Urothelium cell line (cell line): ENCODE measurements around the gene ZNF774.
"Not testable (repeated sequence)": the region's sequence is repeated elsewhere in the genome, so short reads cannot be mapped to it uniquely, and the experiment has no call there.

Experiments
- DNase-seq: peaks from one replicate; pipeline ENCODE4 v3.0.0; 2011; ENCODE audit warnings: low spot score, mixed read lengths
- FAIRE-seq: peaks from 2 replicates; lab custom pipeline; 2011; peaks lifted over from hg19 to GRCh38; lab: Jason Lieb, UNC

Gene ZNF774

GRCh38 chr15:90352107-90352893 is at the start of gene ZNF774:
Gene ZNF774, plus strand, starts transcription at chr15:90352284. Its CDS starts 2,377 bp downstream, at chr15:90354661.
- FAIRE-seq (no peak), DNase-seq (peak; percentile 98)

GRCh38 chr15:90305355-90305754 is 46.7 kb upstream of the ZNF774 start:
- not testable (repeated sequence) for FAIRE-seq, DNase-seq

- FAIRE-seq: no peak
- no peak for DNase-seq
Measured at GRCh38 chr15:90305932-90306331, 46.2 kb upstream of the ZNF774 start.

DNA sequence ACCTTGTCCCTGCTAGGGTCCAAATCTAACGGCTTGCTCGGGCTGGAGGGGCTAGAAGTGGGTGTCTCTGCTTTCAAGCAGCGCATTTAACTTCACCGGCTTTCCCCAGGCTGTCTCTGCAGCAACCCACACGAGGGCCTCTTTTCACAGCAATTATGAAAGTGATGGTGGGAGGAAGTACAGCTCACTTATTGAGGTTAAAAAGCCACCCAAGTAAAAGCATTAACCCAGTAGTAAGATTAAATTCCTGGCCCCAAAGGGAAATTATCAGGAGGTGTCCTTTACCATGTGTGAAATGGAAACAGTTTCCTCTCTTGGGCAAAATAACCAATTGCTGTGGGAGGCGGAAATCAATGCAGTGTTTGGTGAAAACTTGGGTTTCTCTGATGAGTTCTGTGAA is 45.5 kb upstream of the ZNF774 start:
- FAIRE-seq: no peak
- DNase-seq: no peak

DNA sequence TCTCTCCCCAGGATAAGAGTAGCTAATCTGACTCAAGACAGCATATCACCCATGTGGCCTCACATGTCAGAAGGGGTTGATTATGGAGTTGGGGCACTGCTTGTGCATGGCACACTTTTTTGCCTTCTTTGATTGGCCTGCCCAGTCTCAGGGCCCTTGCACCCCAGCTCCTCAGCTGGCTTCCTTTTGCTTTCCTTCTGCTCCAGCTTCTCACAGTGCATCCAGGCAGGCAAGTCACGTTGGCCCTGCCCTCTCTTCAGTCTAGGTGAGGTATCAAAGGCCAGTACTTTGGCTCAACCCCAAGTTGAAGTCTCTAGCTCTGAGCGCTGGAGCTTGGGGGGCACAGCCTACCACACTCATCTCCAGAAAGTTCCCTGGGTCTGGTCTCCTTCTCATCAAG is 44.4 kb upstream of the ZNF774 start:
- FAIRE-seq (no peak), DNase-seq (no peak)

DNA sequence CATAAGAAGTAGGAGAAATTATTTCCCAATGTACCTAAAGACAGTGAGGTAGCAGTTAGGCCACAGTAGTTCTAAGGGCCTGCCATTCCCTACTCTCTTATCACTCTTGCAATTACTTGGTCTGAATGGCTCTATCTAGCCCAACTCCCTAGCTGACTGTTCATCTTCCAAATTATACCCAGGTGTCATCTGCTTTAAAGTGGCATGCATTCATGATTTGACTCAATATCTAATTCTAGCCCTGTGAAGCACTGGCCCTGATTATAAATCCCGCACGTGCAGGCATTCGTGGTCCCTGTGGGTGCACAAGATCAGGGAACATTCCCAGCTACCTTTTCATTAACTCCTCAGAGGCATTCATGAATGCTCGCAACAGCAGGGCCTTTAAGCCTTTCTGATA is 43.1 kb upstream of the ZNF774 start:
- FAIRE-seq (no peak), DNase-seq (no peak)

- FAIRE-seq (no peak), DNase-seq (no peak)
Measured at GRCh38 chr15:90315278-90315982, 36.7 kb upstream of the ZNF774 start.

DNA sequence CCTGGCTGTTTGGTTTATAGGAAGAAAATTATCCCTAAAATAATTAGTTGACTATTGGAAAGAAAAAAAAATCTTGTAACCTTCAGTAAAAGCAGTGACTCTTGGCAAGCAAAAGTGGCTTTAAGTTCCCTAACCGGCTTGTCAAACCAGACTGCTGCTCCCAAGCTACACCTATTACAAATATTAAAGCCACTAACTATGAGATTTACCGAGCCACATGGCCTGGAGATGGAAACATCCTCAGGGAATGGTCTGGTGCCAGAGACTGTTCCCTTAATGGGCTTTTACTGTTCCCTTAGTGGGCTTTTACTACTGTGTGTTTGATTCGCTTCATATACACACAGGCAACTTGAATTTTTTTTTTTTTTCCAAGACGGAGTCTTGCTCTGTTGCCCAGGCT is 35.9 kb upstream of the ZNF774 start:
- no peak for DNase-seq
- no peak for FAIRE-seq

GRCh38 chr15:90318591-90318990 is 33.5 kb upstream of the ZNF774 start:
- no peak for FAIRE-seq

DNA sequence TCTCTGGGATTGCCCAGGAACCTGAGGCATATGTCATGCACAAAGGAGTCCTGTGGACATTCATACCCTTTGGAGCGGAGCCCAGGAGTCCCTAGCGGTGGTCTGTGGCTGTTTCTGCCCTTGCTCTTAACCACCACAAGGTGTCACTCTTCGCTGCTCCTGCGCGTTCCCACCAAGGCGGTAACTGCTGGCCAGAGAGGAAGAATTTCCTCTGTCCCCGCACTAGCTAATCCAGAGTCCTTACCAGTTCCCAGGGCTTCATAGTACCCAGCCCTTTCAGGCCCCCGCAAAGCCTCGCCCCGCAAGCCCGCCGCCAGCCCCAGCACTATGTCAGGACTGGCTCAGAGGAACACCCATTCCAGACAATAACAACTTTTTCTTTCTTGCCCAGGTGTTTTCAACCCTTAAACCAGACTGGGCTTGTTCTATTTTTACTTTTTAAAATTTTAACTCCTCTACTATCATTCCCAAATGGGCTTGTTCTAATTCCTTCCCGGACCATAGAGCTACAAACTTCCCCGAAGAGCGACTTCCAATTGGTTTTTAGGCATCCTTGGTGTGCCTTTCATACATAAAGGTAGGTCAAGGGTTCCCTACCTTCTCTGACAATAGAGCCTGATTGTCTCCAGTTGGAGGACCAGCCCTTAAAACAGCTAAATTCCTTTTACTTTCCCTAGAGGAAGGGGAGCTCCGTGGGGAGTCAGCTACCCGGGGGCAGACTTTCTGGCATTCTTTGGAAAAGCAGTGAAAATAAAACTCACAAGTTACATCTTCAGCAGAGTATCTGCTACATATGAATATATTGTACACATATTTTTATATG is 31.8 kb upstream of the ZNF774 start:
- DNase-seq (peak; percentile 91), FAIRE-seq (peak; percentile 83)

More at GRCh38 chr15:90318591-90318990, 33.5 kb upstream of the ZNF774 start:
- DNase-seq: no peak

DNA sequence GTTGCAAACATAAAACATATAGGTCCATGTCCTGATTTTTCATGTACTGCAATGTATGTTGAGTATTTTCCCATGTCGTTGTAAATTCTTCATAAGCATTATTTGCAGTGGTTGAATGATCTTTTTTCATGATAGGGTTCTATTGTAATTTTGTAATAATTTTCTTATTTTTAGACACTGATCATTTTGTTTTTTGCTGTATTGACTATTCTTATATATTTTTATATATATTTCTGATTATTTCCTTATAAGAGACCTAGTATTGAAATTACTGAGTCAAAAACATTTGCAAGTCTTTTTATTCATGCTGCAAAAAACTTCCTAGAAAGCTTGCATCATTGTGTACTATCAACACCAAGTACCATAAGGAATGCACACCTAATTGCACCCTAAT is 31.2 kb upstream of the ZNF774 start:
- DNase-seq (no peak), FAIRE-seq (no peak)

DNA sequence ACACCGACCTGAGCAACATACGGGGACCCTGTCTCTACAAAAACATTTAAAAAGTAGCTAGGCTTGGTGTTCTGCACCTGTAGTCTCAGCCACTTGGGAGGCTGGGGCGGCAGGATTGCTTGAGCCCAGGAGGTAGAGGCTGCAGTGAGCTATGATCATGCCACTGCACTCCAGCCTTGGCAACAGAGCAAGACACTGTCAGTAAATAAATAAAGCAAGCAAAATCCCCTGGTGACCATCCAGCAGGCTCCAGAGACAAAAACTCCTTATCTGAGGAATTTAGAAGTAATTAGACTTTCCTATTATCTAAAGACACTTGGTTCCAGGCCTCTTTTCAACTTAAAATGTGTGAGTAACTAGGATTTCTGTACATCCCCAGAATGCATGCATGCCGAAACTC is 29.5 kb upstream of the ZNF774 start:
- no peak for DNase-seq
- FAIRE-seq: no peak

DNA sequence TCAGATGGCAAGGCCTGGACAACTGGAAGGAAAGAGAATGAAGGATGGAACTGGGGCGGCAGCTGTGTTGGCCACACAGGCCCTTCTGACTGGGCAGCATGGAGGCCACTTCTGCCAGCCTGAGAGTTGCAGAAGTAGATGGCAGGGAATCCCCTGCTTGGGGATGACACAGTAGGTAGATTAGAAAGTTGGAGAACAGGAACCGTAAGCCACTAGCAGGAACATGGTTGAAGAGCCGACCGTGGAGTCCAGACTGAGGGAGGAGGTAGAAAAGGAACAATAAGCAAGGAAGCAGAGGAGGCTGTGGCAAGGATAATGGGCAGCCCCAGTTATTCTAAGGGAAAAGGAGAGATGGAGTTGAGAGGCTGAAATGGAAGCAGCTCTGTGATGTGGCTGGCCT is 26.4 kb upstream of the ZNF774 start:
- DNase-seq: no peak
- no peak for FAIRE-seq

DNA sequence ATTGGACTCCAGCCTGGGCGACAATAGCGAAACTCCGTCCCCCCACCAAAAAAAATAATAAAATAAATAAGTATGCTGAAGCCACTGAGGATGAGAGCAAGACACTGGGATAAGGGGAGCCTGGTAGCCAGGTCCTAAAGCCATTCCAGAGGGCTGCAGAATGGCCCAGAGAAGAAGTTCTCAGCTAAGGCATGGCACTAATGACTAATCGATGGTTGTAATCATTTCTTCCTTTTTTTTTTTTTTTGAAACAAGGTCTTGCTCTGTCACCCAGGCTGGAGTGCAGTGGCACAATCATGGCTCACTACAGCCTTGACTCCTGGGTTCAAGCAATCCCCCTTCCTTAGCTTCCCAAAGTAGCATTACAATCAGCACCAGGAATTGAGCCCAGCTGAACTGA is 25.6 kb upstream of the ZNF774 start:
- DNase-seq: no peak
- no peak for FAIRE-seq

DNA sequence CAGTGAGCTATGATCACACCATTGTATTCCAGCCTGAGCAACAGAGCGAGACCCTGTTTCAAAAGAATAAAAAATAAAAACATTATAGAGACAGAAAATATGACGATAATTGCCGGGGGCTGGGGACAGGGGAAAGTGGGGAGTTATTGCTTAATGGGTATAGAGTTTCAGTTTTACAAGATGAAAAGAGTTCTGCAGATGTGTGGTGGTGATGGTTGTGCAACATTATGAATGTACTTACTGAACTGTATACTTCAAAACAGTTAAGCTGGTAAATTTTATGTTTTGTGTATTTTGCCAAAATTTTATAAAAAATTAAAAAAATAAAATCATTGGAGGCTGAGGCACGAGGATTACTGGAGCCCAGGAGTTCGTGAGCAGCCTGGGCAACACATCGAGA is 24.8 kb upstream of the ZNF774 start:
- FAIRE-seq (no peak), DNase-seq (no peak)

DNA sequence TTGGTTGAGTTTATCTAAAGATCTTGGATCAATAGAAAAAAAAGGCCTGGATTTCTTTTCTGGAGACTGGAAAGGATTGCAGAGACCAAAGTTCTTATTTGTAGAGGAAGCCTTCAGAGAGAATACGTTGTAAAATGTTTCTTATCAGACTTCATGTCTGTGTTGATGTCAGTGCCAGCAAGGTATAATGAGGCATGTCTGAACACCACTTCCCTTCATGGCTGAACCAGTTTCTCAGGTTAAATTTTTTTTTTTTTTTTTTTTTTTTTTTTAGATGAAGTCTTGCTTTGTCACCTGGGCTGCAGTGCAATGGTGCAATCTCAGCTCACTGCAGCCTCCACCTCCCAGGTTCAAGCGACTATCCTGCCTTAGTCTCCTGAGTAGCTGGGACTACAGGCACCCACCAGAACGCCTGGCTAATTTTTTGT is 17.8 kb upstream of the ZNF774 start:
- no peak for DNase-seq

GRCh38 chr15:90336705-90337141 is 15.4 kb upstream of the ZNF774 start:
- FAIRE-seq (no peak), DNase-seq (no peak)

More for the DNA sequence above, 17.8 kb upstream of the ZNF774 start:
- FAIRE-seq: no peak

DNA sequence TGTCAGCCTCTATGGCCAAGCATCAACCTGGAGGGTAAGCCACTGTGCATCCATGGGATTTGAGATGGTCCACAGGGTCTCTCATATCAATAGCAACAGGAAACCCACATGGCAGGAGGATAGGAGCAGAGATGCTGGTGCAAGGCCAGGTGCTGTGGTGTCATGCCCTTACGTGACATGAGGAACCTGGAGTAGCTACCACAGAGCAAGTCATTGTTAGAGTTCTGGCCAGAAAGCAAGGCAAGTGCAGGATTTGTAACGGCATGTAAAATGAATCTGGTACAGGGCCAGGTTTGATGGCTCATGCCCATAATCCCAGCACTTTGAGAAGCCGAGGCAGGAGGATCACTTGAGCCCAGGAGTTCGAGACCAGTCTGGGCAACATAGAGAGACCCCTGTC is 14.8 kb upstream of the ZNF774 start:
- FAIRE-seq: no peak
- DNase-seq: no peak

DNA sequence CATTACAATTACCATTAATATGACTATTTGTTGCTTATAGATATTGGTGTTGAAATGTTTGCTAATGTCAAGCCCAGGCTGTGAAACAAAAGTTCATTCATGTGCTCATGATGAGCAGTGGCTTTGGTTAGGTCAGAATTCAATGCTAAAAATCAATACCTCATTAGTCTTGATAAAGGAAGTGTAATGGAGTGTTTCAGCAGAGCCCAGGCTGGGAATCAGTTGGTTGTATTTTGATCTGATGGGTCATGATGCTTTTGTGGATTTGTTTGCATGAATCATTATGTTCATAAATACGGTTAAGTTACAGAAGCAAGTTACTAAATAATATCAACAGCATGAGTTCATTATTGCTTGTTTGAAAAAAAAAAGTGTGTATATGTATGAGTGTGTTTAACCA is 13.6 kb upstream of the ZNF774 start:
- DNase-seq (no peak), FAIRE-seq (no peak)

DNA sequence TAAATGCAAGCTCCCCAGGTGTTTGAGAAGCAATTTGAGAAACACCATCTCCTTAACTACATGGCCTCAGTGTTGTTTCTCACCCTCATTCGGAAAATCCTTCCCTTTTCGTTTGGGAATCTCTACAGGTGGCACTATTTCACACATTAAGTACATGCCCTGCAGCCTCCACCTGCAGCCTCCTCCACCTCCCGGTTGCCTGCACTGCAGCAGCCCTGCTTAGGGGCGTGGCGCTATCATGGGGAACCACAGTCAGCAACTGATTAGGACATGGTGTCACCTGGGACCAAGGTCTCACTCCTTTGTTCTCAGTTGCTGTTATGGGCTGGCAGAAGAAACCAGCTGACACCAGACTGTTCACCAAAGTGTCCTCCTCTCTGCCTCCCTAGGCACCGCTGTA is 11.7 kb upstream of the ZNF774 start:
- DNase-seq (no peak), FAIRE-seq (no peak)

GRCh38 chr15:90343302-90343790 is 8.7 kb upstream of the ZNF774 start:
- DNase-seq (no peak), FAIRE-seq (no peak)
